ENCODE measurements around the gene SPTBN1. TPM values are rescaled to one million over a fixed set of nuclear protein-coding genes. Genes with fewer than 3 reads are reported as not detected.

Gene SPTBN1
- total RNA-seq, 1 experiment from 2014 or later: 75.4 TPM

DNA sequence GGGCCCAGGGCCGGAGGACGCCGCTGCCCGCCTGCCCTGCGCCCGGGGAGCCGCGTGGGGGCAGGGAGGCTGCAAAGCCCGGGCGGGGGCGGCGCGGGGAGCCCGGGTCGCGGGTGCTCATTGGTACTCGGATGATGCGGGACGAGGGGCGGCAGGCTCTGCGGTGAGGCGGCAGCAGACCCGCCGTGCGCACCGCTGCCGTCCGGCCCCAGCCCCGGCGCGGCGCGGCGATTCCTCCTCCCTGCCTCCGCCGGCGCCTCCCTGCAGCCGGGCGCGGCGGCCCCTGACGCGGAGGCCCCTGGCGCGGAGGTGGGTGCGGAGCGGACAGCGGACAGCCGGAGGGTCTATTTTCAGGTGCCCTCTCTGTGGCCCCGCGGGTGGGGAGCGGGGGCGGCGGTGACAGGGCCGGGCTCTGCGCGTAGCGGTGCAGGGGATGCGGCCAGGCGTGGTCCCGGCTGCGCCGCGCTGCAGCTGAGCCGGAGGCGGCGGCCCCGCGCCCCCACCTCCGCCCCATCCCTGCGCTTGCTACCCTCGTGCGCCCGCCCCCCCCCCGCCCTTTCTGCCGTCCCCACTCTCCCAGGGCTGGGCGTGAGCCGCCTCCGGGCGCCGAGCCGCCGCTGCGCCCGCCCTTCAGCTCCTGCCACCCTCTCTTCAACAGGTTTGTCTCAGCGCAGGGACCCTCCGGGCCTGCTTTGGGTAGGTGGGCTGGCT, 640 bp downstream of the SPTBN1 start:
- Histone ChIP-seq H3K27me3 (no peaks in the 10 kb centered on the region), H3K4me3 (peak overlapping the region; percentile 88), H3K9me3 (no peaks in the 10 kb centered on the region), H3K36me3 (peaks cover 12% of the 10 kb centered on the region)
- peak; percentile 63 for DNase-seq

DNA sequence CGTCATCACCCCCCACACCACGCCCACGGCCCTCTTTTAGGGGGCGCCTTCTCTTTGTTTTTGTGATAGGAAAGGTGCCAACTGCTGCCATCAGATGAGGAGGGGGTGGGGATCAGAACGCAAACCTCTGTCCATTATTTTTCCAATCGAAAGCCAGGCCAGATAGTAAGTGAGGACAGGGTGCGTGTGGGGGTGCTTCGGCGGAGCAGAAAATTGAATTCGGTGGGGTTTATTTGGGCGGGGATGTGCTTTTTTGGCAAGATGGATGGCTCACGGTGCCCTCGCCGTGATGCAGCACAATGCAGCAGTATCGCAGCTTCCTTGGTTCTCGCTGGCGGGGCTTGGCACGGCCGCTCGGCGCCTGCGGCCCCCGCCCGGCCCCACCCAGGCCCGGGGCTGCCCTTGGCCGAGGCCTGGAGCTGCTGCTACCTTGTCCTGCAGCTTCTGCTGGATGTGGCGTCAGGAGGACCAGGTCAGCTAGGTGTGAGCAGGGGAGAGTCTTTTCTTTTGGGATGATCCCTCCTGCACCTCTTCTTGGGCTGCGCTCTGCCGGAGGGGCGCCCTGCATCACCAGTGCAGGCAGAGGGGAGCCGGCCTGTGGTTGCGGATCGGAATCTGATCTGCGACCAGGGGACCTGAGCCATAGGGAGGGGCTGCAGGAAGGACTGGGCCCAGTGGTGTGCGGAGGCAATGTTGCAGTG, 1.3 kb downstream of the SPTBN1 start:
- no peaks in the 10 kb centered on the region for H3K27me3 ChIP-seq
- H3K9me3 ChIP-seq: no peaks in the 10 kb centered on the region
- H3K4me3 ChIP-seq: peak overlapping the region; percentile 88
- peak; percentile 59 for DNase-seq
- peaks cover 12% of the 10 kb centered on the region for H3K36me3 ChIP-seq

DNA sequence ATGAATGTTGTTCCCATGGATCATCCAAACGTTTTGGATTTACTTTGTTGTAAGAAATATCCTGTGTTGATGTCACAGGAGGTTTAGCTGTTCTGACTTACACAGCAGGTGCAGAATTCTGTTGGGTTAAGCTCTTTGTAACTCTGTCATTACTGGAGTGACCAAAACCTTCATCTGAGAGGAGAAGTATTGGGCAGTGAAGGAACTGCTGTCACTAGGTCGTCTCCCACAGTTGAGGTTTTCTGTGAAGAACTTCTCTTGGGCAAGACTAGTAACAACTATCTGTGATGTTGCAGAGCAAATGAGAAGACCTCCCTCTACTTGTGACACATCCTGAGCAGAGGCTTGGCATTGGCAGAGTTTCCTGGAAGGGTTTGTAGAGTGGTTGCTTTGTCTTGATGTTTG, 2.9 kb downstream of the SPTBN1 start:
- no peaks in the 10 kb centered on the region for H3K27me3 ChIP-seq
- H3K4me3 ChIP-seq: peak overlapping the region; percentile 88
- no peaks in the 10 kb centered on the region for H3K9me3 ChIP-seq
- DNase-seq: peak; percentile 69
- H3K36me3 ChIP-seq: peaks cover 12% of the 10 kb centered on the region

DNA sequence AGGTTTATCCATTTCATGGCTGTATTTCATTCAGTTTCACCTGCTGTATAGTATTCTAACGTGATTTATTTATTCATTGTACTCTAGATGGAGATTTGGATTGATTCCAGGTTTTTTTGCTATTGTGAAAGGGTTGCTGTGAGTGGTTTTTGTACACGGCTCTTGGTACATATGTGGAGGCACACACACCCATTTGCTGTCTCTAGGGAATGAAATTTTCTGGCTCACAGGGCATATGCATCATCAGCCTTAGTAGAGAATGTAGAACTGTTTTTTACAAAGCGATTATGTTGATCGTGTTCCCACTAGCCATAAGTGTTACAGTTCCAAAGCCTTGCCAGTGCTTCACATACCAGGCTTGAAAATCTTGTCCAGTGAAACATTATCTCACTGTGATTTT, 5.1 kb downstream of the SPTBN1 start:
- Histone ChIP-seq H3K36me3 (peaks cover 12% of the 10 kb centered on the region), H3K9me3 (no peaks in the 10 kb centered on the region), H3K27me3 (no peaks in the 10 kb centered on the region), H3K4me3 (no peak overlapping the region)
- DNase-seq: peak; percentile 29

DNA sequence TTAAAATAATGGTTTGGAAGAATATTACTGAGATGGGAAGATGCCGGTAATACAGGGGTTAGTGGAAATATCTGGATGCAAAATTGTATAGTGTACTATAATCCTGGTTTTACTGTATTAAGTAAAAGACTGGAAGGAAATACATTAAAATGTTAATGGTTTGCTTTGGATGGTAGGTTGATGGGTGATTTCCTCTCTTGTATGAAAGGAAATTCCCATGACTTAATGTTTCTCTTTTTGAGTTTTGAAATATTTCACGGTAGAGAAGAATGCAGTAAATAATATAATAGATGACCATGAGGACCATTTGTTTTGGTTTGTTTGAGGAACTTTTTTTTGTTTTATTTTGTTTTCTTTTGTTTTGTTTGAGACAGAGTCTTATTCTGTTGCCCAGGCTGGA, 8.2 kb downstream of the SPTBN1 start:
- Histone ChIP-seq H3K9me3 (no peaks in the 10 kb centered on the region), H3K27me3 (no peaks in the 10 kb centered on the region)
- DNase-seq: no peak

DNA sequence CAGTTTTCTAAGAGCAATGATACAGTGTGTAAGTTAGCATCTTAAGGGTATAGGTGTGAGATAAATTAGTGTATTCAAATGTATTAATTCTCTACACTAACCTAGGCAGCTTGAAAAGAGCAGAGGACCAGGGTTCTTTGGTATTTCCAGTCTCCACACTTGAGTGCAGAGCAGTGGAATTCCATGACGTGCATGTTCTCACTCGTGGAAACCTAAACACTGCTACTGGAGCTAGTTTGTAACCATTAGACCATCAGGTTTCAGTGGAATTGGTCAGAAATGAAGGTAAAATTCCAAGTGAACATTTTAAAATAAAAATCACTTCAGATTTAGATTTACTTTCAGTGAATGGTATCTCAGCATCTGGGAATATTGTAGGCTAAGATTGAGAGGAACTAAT, 9.0 kb downstream of the SPTBN1 start:
- Histone ChIP-seq H3K27me3 (no peaks in the 10 kb centered on the region), H3K9me3 (no peaks in the 10 kb centered on the region), H3K36me3 (peaks cover 11% of the 10 kb centered on the region), H3K4me3 (no peak overlapping the region)
- no peak for DNase-seq

More for the DNA sequence above, 8.2 kb downstream of the SPTBN1 start:
- Histone ChIP-seq H3K36me3 (peaks cover 15% of the 10 kb centered on the region), H3K4me3 (no peak overlapping the region)

DNA sequence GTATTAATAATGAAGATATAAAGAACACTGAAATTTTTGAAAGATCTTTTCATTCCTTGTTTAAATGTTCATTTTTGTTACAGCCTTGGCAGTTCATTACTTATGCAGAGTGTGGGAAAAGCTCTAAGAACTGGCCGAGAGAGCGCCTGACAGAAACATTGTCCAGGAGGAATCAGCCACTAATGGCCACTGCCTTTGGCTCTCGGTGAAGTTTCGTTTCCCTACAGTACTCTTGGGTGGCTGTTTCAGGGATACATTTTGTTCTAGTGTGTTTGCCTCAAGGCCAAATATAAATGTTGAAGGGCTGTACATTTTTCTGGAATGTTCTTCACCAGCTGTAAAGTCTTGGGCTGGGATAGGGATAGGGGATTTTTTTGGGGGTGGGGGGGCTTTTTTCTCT, 10.7 kb downstream of the SPTBN1 start:
- H3K27me3 ChIP-seq: no peaks in the 10 kb centered on the region
- no peaks in the 10 kb centered on the region for H3K9me3 ChIP-seq
- H3K4me3 ChIP-seq: no peak overlapping the region
- peaks cover 3% of the 10 kb centered on the region for H3K36me3 ChIP-seq
- DNase-seq: no peak

DNA sequence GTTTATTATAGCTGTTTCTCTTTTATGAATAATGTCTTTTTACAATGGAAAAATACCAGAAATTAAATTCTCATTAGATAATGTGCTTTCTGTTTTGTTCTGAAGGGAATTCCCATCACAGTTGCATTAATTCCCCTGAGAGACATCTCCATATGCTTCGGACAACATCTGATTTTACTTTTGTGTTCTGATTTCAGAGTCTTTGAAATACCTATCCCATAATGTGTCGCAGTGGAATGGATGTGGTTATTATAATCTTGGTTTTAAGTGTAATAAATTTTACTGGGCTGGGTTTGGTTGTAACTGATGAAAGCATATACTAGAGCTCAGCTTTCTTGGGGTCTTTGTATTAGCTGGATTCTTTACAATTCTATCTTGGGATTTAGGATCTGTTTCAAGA, 12.5 kb downstream of the SPTBN1 start:
- peaks cover 3% of the 10 kb centered on the region for H3K36me3 ChIP-seq
- no peak overlapping the region for H3K4me3 ChIP-seq
- H3K27me3 ChIP-seq: no peaks in the 10 kb centered on the region
- H3K9me3 ChIP-seq: no peaks in the 10 kb centered on the region
- DNase-seq: no peak

DNA sequence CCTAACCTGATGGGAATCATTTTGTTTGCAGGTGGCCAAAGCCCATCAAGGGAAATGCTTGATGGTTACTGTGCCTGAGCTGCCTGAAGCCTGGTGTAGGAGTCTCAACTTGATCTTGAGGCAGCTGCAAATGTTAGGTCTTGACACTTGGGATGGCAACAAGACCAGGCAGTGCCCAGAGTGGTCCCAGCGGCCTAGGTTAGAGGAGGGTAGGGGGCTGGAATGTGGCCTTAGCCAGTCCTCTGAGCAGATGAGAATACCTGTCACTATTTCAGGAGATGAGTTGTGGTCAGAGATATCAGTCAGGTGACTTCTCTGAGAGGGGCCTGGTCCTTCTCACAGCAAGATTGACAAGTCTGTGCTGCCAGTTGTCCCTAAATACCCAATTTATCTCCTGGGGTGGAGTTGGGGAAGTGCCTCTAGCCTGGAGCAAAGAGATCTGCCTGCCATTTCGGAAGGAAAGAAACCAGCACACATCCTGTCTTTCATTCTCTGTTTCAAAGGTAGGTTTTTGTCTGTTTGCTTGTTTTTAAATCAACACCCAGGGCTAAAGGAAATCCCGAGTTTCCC, 13.4 kb downstream of the SPTBN1 start:
- Histone ChIP-seq H3K27me3 (no peaks in the 10 kb centered on the region), H3K36me3 (peaks cover 3% of the 10 kb centered on the region), H3K9me3 (no peaks in the 10 kb centered on the region), H3K4me3 (no peak overlapping the region)
- DNase-seq: no peak

DNA sequence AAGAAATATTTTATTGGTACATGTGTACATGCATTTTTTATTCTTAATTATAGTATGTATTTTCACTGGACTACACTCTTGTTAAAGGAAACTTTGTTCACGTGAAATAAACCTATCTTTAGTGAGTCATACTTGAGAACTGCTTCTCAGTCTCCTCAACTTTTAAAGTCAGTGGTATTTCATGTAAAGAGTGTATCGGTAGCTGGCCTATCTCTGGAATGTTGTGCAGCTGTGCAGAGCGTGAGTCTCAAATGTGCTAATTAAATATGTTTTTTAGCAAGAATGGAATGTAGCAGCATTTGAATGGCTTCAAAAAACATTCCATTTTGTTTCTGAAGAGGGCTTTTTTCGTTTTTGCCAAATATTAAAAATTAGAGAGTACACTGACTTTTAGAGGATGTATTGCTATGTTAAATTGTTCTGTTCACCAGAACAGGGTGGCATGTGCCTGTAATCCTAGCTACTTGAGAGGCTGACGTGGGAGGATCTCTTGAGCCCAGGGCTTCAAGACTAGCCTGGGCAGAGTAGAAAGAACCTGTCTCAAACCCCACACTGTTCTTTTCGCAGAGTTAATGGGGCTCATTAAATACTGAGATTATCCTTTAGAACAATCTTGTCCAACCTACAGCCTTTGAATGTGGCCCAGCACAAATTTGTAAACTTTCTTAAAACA, 14.3 kb downstream of the SPTBN1 start:
- H3K4me3 ChIP-seq: no peak overlapping the region
- H3K27me3 ChIP-seq: no peaks in the 10 kb centered on the region
- DNase-seq: no peak
- no peaks in the 10 kb centered on the region for H3K9me3 ChIP-seq
- peaks cover 5% of the 10 kb centered on the region for H3K36me3 ChIP-seq

DNA sequence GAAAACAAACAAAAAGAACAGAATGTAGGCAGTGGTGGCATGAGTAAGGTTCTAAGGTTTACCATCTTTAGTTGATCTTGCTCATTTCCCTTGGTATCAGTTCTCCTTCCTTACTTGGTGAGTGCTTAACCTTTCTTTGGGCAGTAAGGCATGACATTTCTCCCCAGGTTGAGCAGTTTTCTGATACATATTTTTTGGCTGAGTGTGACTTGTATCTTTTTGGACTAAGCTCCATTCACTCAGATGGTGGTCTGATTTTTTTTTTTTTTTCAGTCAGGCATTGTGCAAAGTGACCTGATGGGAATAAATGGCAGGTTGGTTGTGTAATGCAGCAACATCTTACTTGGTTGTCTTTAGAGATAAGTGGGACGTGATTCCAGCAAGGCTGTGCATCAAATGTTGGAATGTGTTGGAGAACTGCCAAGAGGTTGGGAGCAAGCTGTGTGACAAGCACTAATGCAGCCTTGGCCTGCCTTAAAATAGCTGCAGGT, 15.1 kb downstream of the SPTBN1 start:
- H3K9me3 ChIP-seq: no peaks in the 10 kb centered on the region
- H3K36me3 ChIP-seq: peaks cover 5% of the 10 kb centered on the region
- H3K4me3 ChIP-seq: no peak overlapping the region
- no peak for DNase-seq
- H3K27me3 ChIP-seq: no peaks in the 10 kb centered on the region

DNA sequence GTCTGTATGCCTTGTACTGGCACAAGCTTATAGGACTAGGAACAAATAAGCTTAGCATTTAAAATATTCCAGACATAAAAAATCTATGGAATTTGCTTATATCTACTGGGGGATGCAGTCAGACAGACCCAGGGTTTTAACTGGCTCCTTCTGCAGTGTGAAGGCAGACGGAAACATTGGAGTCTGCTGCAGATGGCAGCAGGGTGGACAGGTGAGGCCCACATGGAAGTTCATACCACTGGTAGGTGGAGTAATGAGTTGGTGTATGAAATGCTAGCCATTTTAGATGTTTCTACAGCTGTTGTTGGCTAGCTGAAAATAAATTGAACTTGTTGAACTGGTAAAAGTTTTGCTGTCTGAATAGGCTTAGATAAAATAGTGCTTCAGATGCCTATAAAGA, 17.7 kb downstream of the SPTBN1 start:
- Histone ChIP-seq H3K4me3 (no peak overlapping the region), H3K9me3 (no peaks in the 10 kb centered on the region), H3K27me3 (no peaks in the 10 kb centered on the region), H3K36me3 (peaks cover 4% of the 10 kb centered on the region)
- DNase-seq: no peak

DNA sequence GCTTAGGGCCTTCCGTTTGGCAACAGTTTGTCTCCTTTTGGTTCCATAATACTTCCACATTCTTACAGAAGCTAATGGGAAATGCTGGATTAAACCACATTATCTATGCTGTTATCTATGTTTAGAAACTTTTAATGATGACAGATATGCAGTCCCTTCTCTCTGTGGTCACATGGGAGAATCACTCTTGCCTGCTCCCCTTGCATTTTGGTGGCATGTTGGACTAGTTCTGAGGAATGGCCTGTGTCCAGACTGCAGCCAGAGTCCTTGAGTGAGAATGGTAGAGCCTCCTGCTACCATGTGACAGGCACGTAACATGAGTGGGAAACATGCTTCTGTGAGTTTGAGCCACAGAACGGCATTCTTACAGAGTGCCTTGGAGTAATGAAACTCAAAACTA, 19.2 kb downstream of the SPTBN1 start:
- H3K27me3 ChIP-seq: no peaks in the 10 kb centered on the region
- H3K36me3 ChIP-seq: peaks cover 2% of the 10 kb centered on the region; the same call in 1 of the 2 replicates
- no peak for DNase-seq
- no peak overlapping the region for H3K4me3 ChIP-seq
- H3K9me3 ChIP-seq: no peaks in the 10 kb centered on the region

DNA sequence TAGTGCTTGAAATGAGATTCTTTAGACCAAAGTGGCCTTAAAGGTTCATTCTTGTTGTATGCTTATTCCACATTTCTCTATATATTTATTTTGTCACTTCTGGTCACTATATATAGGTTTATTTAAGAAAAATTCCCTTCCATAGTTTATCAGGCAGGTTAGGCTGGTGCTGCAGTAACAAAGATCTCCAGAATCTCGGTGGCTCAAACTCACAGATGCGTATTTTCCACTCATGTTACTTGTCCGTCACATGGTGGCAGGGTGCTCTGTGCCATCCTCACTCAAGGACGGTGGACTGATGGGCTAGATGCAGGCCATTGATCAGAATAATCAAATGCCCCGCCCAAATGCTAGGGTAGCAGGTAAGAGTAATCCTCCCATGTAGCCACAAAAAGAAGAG, 19.8 kb downstream of the SPTBN1 start:
- H3K36me3 ChIP-seq: peaks cover 2% of the 10 kb centered on the region; the same call in 1 of the 2 replicates
- H3K4me3 ChIP-seq: no peak overlapping the region
- H3K9me3 ChIP-seq: no peaks in the 10 kb centered on the region
- no peak for DNase-seq
- H3K27me3 ChIP-seq: no peaks in the 10 kb centered on the region

DNA sequence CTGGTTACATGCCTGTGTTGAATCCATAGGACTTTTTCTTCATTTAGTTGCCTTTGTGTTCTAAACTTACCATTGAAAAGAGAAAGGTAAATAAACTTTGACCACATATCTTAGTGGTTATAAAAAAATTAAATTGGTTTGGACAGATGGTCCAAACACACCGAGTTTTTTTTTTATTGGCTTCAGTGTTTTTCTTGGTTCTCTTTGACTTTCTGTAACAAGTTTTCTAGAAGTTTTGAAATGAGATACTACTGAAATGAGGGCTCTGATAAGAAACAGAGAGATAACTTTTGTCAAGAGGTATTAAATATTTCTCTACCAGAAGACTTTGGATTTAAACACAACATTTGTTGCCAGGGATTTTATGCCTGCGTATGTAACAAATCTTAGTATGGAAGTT, 20.7 kb downstream of the SPTBN1 start:
- Histone ChIP-seq H3K9me3 (no peaks in the 10 kb centered on the region), H3K27me3 (no peaks in the 10 kb centered on the region), H3K4me3 (no peak overlapping the region), H3K36me3 (peaks cover 2% of the 10 kb centered on the region; the same call in 1 of the 2 replicates)
- no peak for DNase-seq

DNA sequence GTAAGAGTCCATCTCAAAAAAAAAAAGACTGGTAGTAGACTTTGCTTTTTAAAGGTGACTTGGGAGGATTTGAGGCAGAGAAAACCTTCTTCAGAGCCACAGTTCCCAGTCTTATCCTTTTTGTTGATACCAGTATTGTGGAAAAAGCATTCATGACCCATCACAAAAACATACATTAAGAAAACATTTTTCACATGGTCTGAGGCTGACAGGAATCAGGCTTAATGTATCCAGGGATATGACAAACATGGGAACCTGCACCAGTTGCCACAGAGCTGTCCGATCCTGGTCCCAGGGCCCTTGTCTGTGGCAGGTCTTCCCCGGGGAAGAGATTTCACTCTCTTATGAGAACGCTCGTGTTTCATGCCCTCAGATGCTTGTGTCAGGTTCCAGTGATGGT, 21.8 kb downstream of the SPTBN1 start:
- Histone ChIP-seq H3K36me3 (peaks cover 2% of the 10 kb centered on the region; the same call in 1 of the 2 replicates), H3K9me3 (no peaks in the 10 kb centered on the region), H3K27me3 (no peaks in the 10 kb centered on the region), H3K4me3 (no peak overlapping the region)
- no peak for DNase-seq

DNA sequence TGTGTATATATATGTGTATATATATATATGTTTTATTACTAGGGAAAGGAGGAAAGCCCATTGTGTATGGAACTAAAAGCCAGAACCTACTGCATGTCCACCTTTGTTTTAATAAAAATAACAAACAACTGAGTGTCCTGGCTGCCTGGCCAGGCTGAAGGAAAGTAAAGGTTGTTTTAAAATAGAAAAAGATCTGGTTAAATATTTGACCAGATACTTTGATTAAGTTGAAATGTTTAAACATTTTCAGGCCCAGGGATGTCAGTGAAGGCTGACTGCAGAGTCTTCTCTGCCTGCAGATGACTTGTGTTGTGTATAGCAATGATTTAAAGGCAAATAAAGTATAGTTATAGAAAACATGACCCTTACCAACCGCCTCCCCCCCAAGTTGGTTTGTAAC, 22.8 kb downstream of the SPTBN1 start:
- Histone ChIP-seq H3K4me3 (no peak overlapping the region), H3K36me3 (peaks cover 2% of the 10 kb centered on the region; the same call in 1 of the 2 replicates), H3K27me3 (no peaks in the 10 kb centered on the region), H3K9me3 (no peaks in the 10 kb centered on the region)
- DNase-seq: no peak

All from MG63 (cell line).